Stimulated activated CD4-positive, alpha-beta T cell treated with anti-CD3 and anti-CD28 coated beads, Interleukin-4, amount 100 ng/mL, for 1 hour (primary cell): ENCODE measurements around the gene ZBTB24.
"Not testable (repeated sequence)": the region's sequence is repeated elsewhere in the genome, so short reads cannot be mapped to it uniquely, and the experiment has no call there.

ENCODE experiments used
- DNase-seq: peaks from one replicate; pipeline ENCODE4 v3.0.0-alpha.2; 2020

ZBTB24 gene

GRCh38 chr6:109467696-109468095 lies 15.3 kb downstream of the ZBTB24 start:
- no peak for DNase-seq

GRCh38 chr6:109466212-109466923 lies 16.7 kb downstream of the ZBTB24 start:
- DNase-seq, result no peak

GRCh38 chr6:109465772-109466171 lies 17.2 kb downstream of the ZBTB24 start:
- DNase-seq, result no peak

GRCh38 chr6:109461733-109462526 lies 21.1 kb downstream of the ZBTB24 start:
- no peak for DNase-seq

- DNase-seq, result not testable (repeated sequence)
Measured at GRCh38 chr6:109461205-109461604, 21.8 kb downstream of the ZBTB24 start.

- DNase-seq, result no peak
Measured at GRCh38 chr6:109460161-109460829, 22.7 kb downstream of the ZBTB24 start.

- DNase-seq, result no peak
Measured at GRCh38 chr6:109458774-109459531, 24.1 kb downstream of the ZBTB24 start.

GRCh38 chr6:109457562-109457996 lies 25.4 kb downstream of the ZBTB24 start:
- DNase-seq, result no peak

- DNase-seq, result no peak
Measured at GRCh38 chr6:109456710-109457561, 26.1 kb downstream of the ZBTB24 start.

GRCh38 chr6:109456111-109456583 lies 26.9 kb downstream of the ZBTB24 start:
- DNase-seq, result no peak

GRCh38 chr6:109455437-109456110 lies 27.4 kb downstream of the ZBTB24 start, which contains the start of gene MICAL1:
MICAL1 (minus strand) TSS chr6:109455772; CDS start chr6:109454196, 1,576 bp downstream.
- peak; percentile 55 for DNase-seq

- peak; percentile 53 for DNase-seq
Measured at GRCh38 chr6:109454496-109455436, 28.3 kb downstream of the ZBTB24 start.

GRCh38 chr6:109453594-109454495 lies 29.2 kb downstream of the ZBTB24 start:
- no peak for DNase-seq

GRCh38 chr6:109453156-109453555 lies 29.9 kb downstream of the ZBTB24 start:
- DNase-seq, result no peak

- no peak for DNase-seq
Measured at GRCh38 chr6:109452181-109452580, 30.8 kb downstream of the ZBTB24 start.

GRCh38 chr6:109451376-109451775 lies 31.6 kb downstream of the ZBTB24 start:
- no peak for DNase-seq

- no peak for DNase-seq
Measured at GRCh38 chr6:109450801-109451200, 32.2 kb downstream of the ZBTB24 start.

GRCh38 chr6:109449795-109450673 lies 33.0 kb downstream of the ZBTB24 start:
- no peak for DNase-seq
